ENCODE measurements around the gene TTC21A.

Gene TTC21A

DNA sequence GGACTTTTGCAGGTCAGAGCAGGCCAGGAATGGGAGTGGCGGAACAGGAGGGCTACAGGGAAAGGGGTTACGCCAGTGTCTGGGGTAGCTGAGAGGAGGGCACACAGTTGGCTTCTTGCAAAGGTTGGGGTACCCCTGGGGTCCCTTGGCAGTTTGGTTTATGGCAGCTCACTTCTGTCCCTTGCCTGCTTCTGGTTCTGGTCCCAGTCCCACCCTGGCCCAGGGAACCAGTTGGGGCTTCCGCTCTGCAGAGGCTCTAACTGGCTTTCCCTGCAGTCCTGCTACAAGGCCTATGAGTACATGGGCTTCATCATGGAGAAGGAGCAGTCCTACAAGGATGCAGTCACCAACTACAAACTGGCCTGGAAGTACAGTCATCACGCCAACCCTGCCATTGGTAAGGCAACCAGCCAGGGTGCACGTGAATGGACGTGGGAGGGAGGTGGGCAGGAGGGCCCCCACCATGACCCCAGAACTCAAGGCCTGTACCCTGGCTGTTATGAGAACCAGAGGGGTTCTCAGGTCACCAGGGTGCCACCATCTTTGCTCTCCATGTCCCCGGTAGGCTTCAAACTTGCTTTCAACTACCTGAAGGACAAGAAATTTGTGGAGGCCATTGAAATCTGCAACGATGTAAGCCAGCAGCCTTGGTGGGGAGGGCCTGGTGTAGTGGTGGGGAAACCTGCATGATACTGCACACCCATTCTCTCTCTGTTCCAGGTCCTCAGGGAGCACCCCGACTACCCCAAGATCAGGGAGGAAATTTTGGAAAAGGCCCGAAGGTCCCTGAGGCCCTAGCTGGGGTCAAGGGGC, 30.7 kb downstream of the TTC21A start:
- DNase-seq, result no peak

- no peak for DNase-seq
These were observed 31.4 kb downstream of the TTC21A start for GRCh38 chr3:39138804-39139415.

- DNase-seq, result no peak
These were observed 32.0 kb downstream of the TTC21A start for GRCh38 chr3:39139442-39139841.

DNA sequence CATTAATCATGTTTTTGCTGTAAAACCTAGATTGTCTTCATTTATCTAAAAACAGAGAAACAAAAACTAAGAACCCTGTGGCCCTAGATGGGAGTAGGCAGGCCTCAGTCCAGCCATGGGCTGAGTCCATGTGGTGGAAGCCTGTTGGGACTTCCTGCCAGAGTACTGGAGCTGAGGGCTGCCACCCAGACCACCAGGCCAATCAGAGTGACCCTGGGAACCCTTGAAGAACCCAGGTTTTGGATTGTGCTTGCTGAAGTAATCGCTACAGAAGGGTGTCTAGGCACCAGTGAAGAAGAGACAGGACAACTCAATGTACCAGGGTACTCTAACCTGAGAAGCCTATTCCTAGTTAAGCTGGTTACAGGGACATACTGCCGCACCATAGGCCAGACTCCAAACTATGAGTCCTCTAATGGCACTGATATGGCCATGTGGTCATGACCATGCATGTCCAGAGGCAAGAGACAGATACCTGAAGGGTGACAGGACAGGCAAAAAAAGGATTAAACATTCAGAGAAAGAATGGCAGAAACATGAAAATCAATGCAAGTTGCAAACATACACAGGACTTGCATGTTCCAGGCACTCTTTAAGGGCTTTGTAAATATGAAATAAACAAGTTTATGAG, 33.0 kb downstream of the TTC21A start:
- DNase-seq, result no peak

- no peak for DNase-seq
These were observed 33.9 kb downstream of the TTC21A start for GRCh38 chr3:39141171-39141995.

GRCh38 chr3:39142067-39142466, 34.6 kb downstream of the TTC21A start:
- no peak for DNase-seq

- DNase-seq, result no peak
These were observed 35.8 kb downstream of the TTC21A start for GRCh38 chr3:39143051-39143885.

DNA sequence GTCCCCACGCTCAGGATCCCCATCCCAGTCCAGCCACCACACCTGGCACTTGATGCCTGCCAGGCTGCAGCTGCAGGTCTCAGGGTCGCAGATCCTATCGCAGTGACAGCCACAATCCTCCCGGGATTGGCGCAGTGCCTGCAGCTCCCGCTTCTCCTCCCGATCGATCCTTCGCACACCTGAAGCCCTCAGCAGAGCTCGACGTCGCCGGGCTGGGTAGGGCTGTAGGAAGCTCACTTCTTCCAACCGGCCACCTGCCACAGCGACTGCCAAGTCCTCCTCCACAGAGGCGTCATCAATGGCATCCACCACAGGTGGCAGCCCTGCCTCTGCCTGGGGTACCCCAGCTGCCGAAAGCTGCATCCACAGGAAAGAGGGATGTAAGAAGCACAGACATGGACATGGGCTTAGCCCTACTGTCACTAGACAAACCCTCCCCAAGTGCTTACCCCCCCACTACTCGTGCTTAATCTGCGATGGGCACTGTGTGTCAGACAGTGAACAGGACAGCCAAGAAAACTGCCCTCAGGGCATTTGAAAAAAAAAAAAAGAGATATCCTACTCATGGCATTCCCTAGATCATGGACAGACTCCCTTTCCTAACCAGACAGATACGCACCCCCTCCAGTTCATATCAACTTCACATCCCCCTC, 36.7 kb downstream of the TTC21A start:
- no peak for DNase-seq

- DNase-seq, result no peak
These were observed 37.4 kb downstream of the TTC21A start for GRCh38 chr3:39144748-39145380.

GRCh38 chr3:39146083-39146501, 38.6 kb downstream of the TTC21A start:
- DNase-seq, result no peak

DNA sequence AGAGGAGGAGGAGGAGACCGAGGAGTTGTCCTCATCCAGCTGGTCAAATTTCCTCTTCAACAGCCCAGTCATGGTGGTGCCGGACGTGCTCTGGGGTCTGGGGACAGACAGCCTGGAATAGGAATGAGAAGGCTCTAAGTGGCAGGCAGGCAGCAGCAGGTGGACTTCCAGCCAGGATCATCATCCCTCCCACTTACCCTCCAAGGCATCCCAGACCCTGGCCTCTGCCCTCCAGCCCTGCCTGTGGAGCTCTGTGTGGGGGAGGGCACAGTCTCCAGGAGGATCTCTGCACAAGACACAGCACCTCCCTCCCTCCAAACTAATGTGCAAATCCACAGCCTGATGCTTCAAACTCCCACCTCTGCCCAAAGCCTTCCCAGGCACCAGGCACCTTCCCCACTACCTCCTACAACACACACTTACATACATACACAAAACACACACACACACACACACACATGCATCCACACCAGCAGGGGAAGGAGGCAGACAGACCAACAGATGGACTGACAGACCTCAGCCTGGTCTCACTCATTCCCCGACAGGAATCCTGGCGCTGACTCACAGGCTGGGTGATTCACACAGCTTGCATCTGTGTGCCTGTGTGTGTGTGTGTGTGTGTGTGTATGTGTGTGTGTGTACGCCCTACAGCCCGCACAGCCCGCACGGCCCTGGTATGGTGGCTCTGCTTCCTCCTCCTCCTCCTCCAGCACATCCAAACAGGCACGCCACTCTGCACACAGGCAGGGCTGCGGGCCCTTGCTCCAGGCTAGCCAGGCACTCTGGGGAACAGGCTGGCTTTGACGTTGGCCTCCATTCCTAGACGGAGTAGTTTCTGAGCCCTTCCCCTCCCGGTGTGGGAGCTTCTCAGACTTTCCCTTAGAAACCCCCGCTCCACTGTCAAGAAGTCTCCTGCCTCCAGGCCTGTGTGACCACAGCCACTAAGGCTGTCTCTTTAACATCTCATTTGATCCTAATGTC, 39.4 kb downstream of the TTC21A start:
- DNase-seq, result no peak

- DNase-seq, result no peak
These were observed 40.4 kb downstream of the TTC21A start for GRCh38 chr3:39147711-39148434.

- DNase-seq, result no peak
These were observed 41.1 kb downstream of the TTC21A start for GRCh38 chr3:39148435-39149058.

GRCh38 chr3:39149059-39149455, 41.6 kb downstream of the TTC21A start:
- no peak for DNase-seq

GRCh38 chr3:39149498-39150147, 42.1 kb downstream of the TTC21A start:
- DNase-seq, result no peak

GRCh38 chr3:39150148-39150802, 42.8 kb downstream of the TTC21A start:
- DNase-seq, result no peak

DNA sequence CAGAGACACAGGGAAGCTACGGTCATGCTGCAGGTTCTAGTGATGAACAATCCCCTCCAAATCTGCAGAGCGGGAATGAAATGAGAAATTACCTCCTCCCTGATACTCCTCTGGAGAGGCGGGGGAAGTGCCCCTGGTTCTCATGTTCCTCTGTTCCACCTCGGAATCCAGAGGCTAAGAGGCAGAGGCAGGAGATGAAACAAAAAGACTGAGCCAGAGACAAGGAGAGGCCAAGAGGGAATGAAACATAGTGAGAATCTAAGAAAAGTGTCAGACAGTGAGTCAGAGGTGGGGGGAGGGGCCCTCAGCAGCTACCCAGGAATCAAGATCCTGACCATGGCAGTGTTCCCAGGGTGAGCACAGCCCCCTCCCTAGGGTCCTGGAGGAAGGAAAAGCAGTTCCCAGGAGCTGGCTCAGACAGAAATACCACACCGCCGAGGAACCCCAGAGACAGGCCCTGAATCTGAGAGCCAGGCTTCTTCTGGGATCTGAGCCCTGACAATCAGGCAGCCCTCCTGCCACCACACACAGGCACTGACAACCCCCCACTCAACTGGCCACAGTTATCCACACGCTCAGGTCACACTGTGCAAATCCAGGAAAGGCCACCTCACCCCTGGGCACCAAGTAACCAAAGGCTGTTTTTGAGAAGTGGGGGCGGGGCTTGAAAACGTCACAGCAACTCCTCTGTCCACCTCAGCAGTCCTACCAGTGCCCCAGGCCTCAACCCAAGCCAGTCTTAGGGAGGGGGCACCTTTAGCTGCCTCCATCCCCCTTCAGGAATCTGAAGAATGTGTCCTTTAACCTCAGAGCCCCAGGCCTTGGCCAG, 43.5 kb downstream of the TTC21A start:
- DNase-seq, result no peak

Data from NCI-H187 (cell line).